H9 (cell line): ENCODE measurements around the gene PRIM2. TPM values are rescaled to one million over a fixed set of nuclear protein-coding genes. Genes with fewer than 3 reads are reported as not detected.
A peak's percentile ranks its signal among the peaks of the same experiment; 100 is the strongest.
"Not testable (repeated sequence)": the region's sequence is repeated elsewhere in the genome, so short reads cannot be mapped to it uniquely, and the experiment has no call there.

Experiments
- DNase-seq: peaks from one replicate; pipeline ENCODE4 v3.0.0-alpha.2; 2017
- H2AFZ ChIP-seq: one replicate; pipeline ENCODE4 v1.6.1; 2013; ENCODE audit warnings: mild to moderate bottlenecking, low read length, control low read depth, moderate library complexity
- H2AK5ac ChIP-seq: 2 replicates; pipeline ENCODE4 v1.6.1; 2013; ENCODE audit warnings: low read length, control low read depth, mixed read lengths; ENCODE audit not compliant: insufficient read length
- H2BK120ac ChIP-seq: one replicate; pipeline ENCODE4 v1.6.1; 2013; ENCODE audit warnings: low read depth, mild to moderate bottlenecking, low read length, control low read depth, inconsistent platforms; ENCODE audit not compliant: poor library complexity, severe bottlenecking
- H2BK12ac ChIP-seq: 2 replicates; pipeline ENCODE4 v1.6.1; 2013; ENCODE audit warnings: low read length, control low read depth, mixed read lengths, low read depth; ENCODE audit not compliant: insufficient read length
- H2BK15ac ChIP-seq: 2 replicates; pipeline ENCODE4 v1.6.1; 2013; ENCODE audit warnings: low read depth, low read length, control low read depth
- H2BK20ac ChIP-seq: one replicate; pipeline ENCODE4 v1.6.1; 2013; ENCODE audit warnings: low read depth, mild to moderate bottlenecking, low read length, control low read depth, inconsistent platforms; ENCODE audit not compliant: poor library complexity, severe bottlenecking
- H2BK5ac ChIP-seq: 2 replicates; pipeline ENCODE4 v1.6.1; 2013; ENCODE audit warnings: low read length, control low read depth, mixed read lengths; ENCODE audit not compliant: insufficient read length
- H3K14ac ChIP-seq: 2 replicates; pipeline ENCODE4 v1.6.1; 2013; ENCODE audit warnings: low read length, control low read depth; ENCODE audit not compliant: insufficient read depth
- H3K18ac ChIP-seq: 2 replicates; pipeline ENCODE4 v1.6.1; 2013; ENCODE audit warnings: low read depth, mild to moderate bottlenecking, mixed read lengths, low read length, control low read depth; ENCODE audit not compliant: insufficient read length
- H3K23ac ChIP-seq: 2 replicates; pipeline ENCODE4 v1.6.1; 2013; ENCODE audit warnings: low read length, control low read depth, mixed read lengths, low read depth; ENCODE audit not compliant: insufficient read length
- H3K23me2 ChIP-seq: 2 replicates; pipeline ENCODE4 v1.6.1; 2013; ENCODE audit warnings: low read depth, mild to moderate bottlenecking, mixed read lengths, low read length, control low read depth; ENCODE audit not compliant: insufficient read length, poor library complexity, severe bottlenecking
- H3K27ac ChIP-seq: 2 replicates; pipeline ENCODE4 v1.5.1; 2013; ENCODE audit warnings: low read length, control low read depth, mixed read lengths, low read depth; ENCODE audit not compliant: insufficient read length
- H3K27me3 ChIP-seq: 2 replicates; pipeline ENCODE4 v1.6.1; 2013; ENCODE audit warnings: low read length, control low read depth, inconsistent platforms; ENCODE audit not compliant: insufficient read depth
- H3K4ac ChIP-seq: 2 replicates; pipeline ENCODE4 v1.6.1; 2013; ENCODE audit warnings: low read depth, mild to moderate bottlenecking, control low read depth, inconsistent platforms, low read length, moderate library complexity
- H3K4me1 ChIP-seq: 2 replicates; pipeline ENCODE4 v1.6.1; 2013; ENCODE audit warnings: low read length, control low read depth, inconsistent platforms; ENCODE audit not compliant: insufficient read depth
- H3K4me2 ChIP-seq: 2 replicates; pipeline ENCODE4 v1.6.1; 2013; ENCODE audit warnings: low read length, control low read depth, mixed read lengths; ENCODE audit not compliant: insufficient read length, insufficient read depth
- H3K56ac ChIP-seq: 2 replicates; pipeline ENCODE4 v1.6.1; 2013; ENCODE audit warnings: low read depth, mild to moderate bottlenecking, mixed read lengths, low read length, control low read depth; ENCODE audit not compliant: insufficient read length
- H3K79me1 ChIP-seq: 2 replicates; pipeline ENCODE4 v1.6.1; 2013; ENCODE audit warnings: low read depth, mild to moderate bottlenecking, moderate library complexity, low read length, control low read depth, inconsistent platforms; ENCODE audit not compliant: insufficient read depth, poor library complexity, severe bottlenecking
- H3K79me2 ChIP-seq: 2 replicates; pipeline ENCODE4 v1.6.1; 2013; ENCODE audit warnings: low read length, control low read depth, inconsistent platforms; ENCODE audit not compliant: insufficient read depth
- H3K9ac ChIP-seq: 2 replicates; pipeline ENCODE4 v1.6.1; 2013; ENCODE audit warnings: low read length, control low read depth, mixed read lengths; ENCODE audit not compliant: insufficient read length; ENCODE audit errors: extremely low read depth
- H3K9me3 ChIP-seq: one replicate; pipeline ENCODE4 v1.6.1; 2013; ENCODE audit warnings: low read depth, low read length, inconsistent platforms; ENCODE audit not compliant: control insufficient read depth
- H3T11ph ChIP-seq: one replicate; pipeline ENCODE4 v1.6.1; 2013; ENCODE audit warnings: mild to moderate bottlenecking, low read length, control low read depth, inconsistent platforms
- H4K20me1 ChIP-seq: one replicate; pipeline ENCODE4 v1.6.1; 2013; ENCODE audit not compliant: control insufficient read depth, insufficient read length, insufficient read depth
- H4K5ac ChIP-seq: 2 replicates; pipeline ENCODE4 v1.6.1; 2013; ENCODE audit warnings: low read depth, mild to moderate bottlenecking, mixed read lengths, low read length, control low read depth; ENCODE audit not compliant: insufficient read length
- H4K8ac ChIP-seq: replicated peaks from 2 replicates; pipeline ENCODE4 v1.6.1; 2013; ENCODE audit warnings: low read length, control low read depth, mixed read lengths, low read depth; ENCODE audit not compliant: insufficient read length
- H4K91ac ChIP-seq: 2 replicates; pipeline ENCODE4 v1.6.1; 2013; ENCODE audit warnings: low read depth, mild to moderate bottlenecking, moderate library complexity, mixed read lengths, low read length, control low read depth; ENCODE audit not compliant: insufficient read length
- H3K27ac Mint-ChIP-seq, 3 experiments: 2 replicates in 2 of 3; 3 replicates in 1 of 3; pipeline ENCODE4 v1.8.0; 2020 to 2021; ENCODE audit warnings: mixed read lengths in 3 of 3, mild to moderate bottlenecking in 1 of 3, moderate library complexity in 1 of 3
- H3K27me3 Mint-ChIP-seq: 2 replicates; pipeline ENCODE4 v1.8.0; 2021; ENCODE audit warnings: low read depth, mild to moderate bottlenecking, moderate library complexity, mixed read lengths
- H3K36me3 Mint-ChIP-seq, 3 experiments: 2 replicates in 2 of 3; 3 replicates in 1 of 3; pipeline ENCODE4 v1.8.0; 2020 to 2021; ENCODE audit warnings: low read depth in 3 of 3, mixed read lengths in 3 of 3; ENCODE audit not compliant: insufficient read depth in 1 of 3
- H3K4me1 Mint-ChIP-seq, 2 experiments: 2 replicates each; pipeline ENCODE4 v1.8.0; 2020; ENCODE audit warnings: mixed read lengths in 2 of 2
- H3K4me3 Mint-ChIP-seq, 2 experiments: 2 replicates in 1 of 2; 3 replicates in 1 of 2; pipeline ENCODE4 v1.8.0; 2020 to 2021; ENCODE audit warnings: mild to moderate bottlenecking in 2 of 2, mixed read lengths in 2 of 2, moderate library complexity in 1 of 2
- H3K9me3 Mint-ChIP-seq, 2 experiments: 2 replicates in 1 of 2; 3 replicates in 1 of 2; pipeline ENCODE4 v1.8.0; 2020; ENCODE audit warnings: mild to moderate bottlenecking in 2 of 2, mixed read lengths in 2 of 2, moderate library complexity in 1 of 2
- WGBS: extraction: QIAGEN DNeasy Blood & Tissue Kit; methylation state at CpG from one replicate; pipeline ENCODE4 v1.1.7; 2013; ENCODE audit warnings: missing lambda C conversion rate, low lambda C conversion rate, mixed read lengths; ENCODE audit not compliant: insufficient read length; ENCODE audit errors: extremely low coverage; 5-methylcytosine and 5-hydroxymethylcytosine counted together
- total RNA-seq: library from RNA; stranded (reverse); gene quantifications from 2 replicates; pipeline ENCODE4 v1.2.1, GENCODE V29; 2021
- TF ChIP-seq, protein P1 (sequence below): fragments of 200-600 bp; sonication (generic); conservative IDR thresholded peaks from 3 replicates; pipeline ENCODE4 v1.8.0; 2021; ENCODE audit warnings: antibody characterized with exemption, mild to moderate bottlenecking

PRIM2 gene
- total RNA-seq, 1 experiment from 2014 or later: 43.0 TPM

GRCh38 chr6:57459781-57460180 is 142.4 kb downstream of the PRIM2 start:
- H2BK20ac ChIP-seq, H3K27me3 ChIP-seq, H2BK5ac ChIP-seq, H3K27me3 Mint-ChIP-seq, H4K5ac ChIP-seq, H3K4ac ChIP-seq, H3K9me3 ChIP-seq, H3K27ac Mint-ChIP-seq, H3K4me2 ChIP-seq, H4K20me1 ChIP-seq, H2AK5ac ChIP-seq, H4K91ac ChIP-seq, H3K27ac ChIP-seq, H3K79me1 ChIP-seq, H3T11ph ChIP-seq, H4K8ac ChIP-seq, DNase-seq, H3K4me1 ChIP-seq, H2BK12ac ChIP-seq, H2BK15ac ChIP-seq, H3K9ac ChIP-seq, H3K14ac ChIP-seq, H2BK120ac ChIP-seq, H3K18ac ChIP-seq, H3K79me2 ChIP-seq, H3K23ac ChIP-seq, H2AFZ ChIP-seq, H3K56ac ChIP-seq, H3K4me3 Mint-ChIP-seq, H3K23me2 ChIP-seq: not testable (repeated sequence)
- WGBS: no CpG with 5 or more reads among the region's 2 CpGs
- H3K9me3 Mint-ChIP-seq: peaks cover 13 to 20% of the 10 kb centered on the region in 2 experiments
- peaks cover 18 to 24% (median 20%) of the 10 kb centered on the region in 3 experiments for H3K36me3 Mint-ChIP-seq
- TF ChIP-seq, protein P1, sequence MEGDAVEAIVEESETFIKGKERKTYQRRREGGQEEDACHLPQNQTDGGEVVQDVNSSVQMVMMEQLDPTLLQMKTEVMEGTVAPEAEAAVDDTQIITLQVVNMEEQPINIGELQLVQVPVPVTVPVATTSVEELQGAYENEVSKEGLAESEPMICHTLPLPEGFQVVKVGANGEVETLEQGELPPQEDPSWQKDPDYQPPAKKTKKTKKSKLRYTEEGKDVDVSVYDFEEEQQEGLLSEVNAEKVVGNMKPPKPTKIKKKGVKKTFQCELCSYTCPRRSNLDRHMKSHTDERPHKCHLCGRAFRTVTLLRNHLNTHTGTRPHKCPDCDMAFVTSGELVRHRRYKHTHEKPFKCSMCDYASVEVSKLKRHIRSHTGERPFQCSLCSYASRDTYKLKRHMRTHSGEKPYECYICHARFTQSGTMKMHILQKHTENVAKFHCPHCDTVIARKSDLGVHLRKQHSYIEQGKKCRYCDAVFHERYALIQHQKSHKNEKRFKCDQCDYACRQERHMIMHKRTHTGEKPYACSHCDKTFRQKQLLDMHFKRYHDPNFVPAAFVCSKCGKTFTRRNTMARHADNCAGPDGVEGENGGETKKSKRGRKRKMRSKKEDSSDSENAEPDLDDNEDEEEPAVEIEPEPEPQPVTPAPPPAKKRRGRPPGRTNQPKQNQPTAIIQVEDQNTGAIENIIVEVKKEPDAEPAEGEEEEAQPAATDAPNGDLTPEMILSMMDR: peak; percentile 53; the same call in 2 of the 3 replicates
- H3K4me1 Mint-ChIP-seq: peaks cover 28 to 34% of the 10 kb centered on the region in 2 experiments

DNA sequence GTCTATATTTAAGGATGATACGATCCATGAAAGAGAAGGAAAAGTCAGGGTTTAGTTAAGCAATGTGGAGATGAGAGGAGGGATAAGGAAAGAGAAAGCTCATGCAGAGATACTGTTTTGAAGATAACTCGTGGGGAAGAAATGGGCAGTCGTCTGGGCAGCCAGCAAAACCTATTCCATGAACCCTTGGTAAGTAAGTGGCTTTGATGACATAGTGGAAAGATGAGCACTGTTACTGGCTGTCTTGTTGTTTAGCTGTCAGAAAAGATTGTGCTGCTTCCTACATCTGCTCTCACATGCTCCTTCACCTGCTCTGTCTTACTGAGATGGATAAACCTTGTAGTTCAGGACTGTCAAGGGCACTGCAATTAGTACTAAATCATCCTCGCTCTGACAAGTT is 143.6 kb downstream of the PRIM2 start:
- not testable (repeated sequence) for H2AK5ac ChIP-seq, H4K20me1 ChIP-seq, H3K79me2 ChIP-seq, H3K27me3 Mint-ChIP-seq, H2BK5ac ChIP-seq, H4K5ac ChIP-seq, DNase-seq, H3K9me3 ChIP-seq, H2BK20ac ChIP-seq, H3K4me1 ChIP-seq, H3K23me2 ChIP-seq, H2BK15ac ChIP-seq, H2BK12ac ChIP-seq, H4K8ac ChIP-seq, H4K91ac ChIP-seq, H3T11ph ChIP-seq, H3K4ac ChIP-seq, H3K9ac ChIP-seq, H3K27me3 ChIP-seq, H3K79me1 ChIP-seq, H2AFZ ChIP-seq, H3K27ac ChIP-seq, H3K23ac ChIP-seq, H3K18ac ChIP-seq, H3K4me3 Mint-ChIP-seq, H3K4me2 ChIP-seq, H3K14ac ChIP-seq, H3K56ac ChIP-seq, H2BK120ac ChIP-seq
- no CpG with 5 or more reads among the region's 4 CpGs for WGBS
- 0 out of 7 replicates have a peak overlapping the region, but pooled peaks of 1 of the 3 experiments have one; percentile 2 for H3K27ac Mint-ChIP-seq
- peaks cover 11 to 17% of the 10 kb centered on the region in 2 experiments for H3K9me3 Mint-ChIP-seq
- H3K4me1 Mint-ChIP-seq: peaks cover 28 to 34% of the 10 kb centered on the region in 2 experiments
- H3K36me3 Mint-ChIP-seq: peaks cover 18 to 20% (median 20%) of the 10 kb centered on the region in 3 experiments
